Right lobe of liver (tissue), 4 donors: ENCODE data around the gene FANCC.

Experiments
- POLR2A ChIP-seq: fragments of 450-650 bp; IDR thresholded peaks from one replicate; pipeline ENCODE4 v1.6.1; 2017; ENCODE audit warnings: antibody characterized with exemption, mild to moderate bottlenecking
- TF ChIP-seq, protein P1 (sequence below), 4 donors: fragments of 200-600 bp in 3 of 4; fragments of 450-650 bp in 1 of 4; IDR thresholded peaks; one replicate each; pipeline versions ENCODE4 v1.5.1 to v1.8.0; 2016 to 2022; ENCODE audit warnings: antibody characterized with exemption in 4 of 4, mild to moderate bottlenecking in 2 of 4
- donor health status: DM: no; HTN: no; CAD: no.
- donor health status: DM: no; HTN: no; CAD: no.
- donor health status: DM: no; HTN: yes; CAD: no.

DNA sequence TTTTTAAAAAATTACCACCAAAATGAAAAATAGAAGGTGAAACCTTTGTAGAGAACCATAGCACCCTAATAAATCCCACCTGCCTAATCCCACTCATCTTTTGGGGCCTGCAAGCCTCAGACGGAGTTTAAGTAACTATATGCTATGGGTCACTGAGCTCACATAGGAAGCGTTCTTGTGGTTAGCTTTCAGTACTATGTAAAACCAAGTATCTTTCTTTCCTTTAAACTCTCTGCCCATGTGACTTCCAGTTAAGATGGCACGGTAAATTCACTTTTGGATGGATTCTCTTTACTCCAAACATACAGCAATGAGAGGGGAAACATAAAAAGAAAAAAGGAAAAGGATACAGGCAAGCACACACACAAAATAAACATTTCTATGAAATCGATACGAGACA lies 50.9 kb downstream of the FANCC start:
- no peak for TF ChIP-seq POLR2A
- TF ChIP-seq, protein P1, sequence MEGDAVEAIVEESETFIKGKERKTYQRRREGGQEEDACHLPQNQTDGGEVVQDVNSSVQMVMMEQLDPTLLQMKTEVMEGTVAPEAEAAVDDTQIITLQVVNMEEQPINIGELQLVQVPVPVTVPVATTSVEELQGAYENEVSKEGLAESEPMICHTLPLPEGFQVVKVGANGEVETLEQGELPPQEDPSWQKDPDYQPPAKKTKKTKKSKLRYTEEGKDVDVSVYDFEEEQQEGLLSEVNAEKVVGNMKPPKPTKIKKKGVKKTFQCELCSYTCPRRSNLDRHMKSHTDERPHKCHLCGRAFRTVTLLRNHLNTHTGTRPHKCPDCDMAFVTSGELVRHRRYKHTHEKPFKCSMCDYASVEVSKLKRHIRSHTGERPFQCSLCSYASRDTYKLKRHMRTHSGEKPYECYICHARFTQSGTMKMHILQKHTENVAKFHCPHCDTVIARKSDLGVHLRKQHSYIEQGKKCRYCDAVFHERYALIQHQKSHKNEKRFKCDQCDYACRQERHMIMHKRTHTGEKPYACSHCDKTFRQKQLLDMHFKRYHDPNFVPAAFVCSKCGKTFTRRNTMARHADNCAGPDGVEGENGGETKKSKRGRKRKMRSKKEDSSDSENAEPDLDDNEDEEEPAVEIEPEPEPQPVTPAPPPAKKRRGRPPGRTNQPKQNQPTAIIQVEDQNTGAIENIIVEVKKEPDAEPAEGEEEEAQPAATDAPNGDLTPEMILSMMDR (IDR thresholded peaks at IDR 0.05), result no peak
